Lung (tissue), 12 donors: ENCODE measurements around the gene STIP1. TPM values are rescaled to one million over a fixed set of nuclear protein-coding genes. Genes with fewer than 3 reads are reported as not detected.
A peak's percentile ranks its signal among the peaks of the same experiment; 100 is the strongest.

ENCODE experiments used
- ATAC-seq: fragments of 200-7000 bp; cut with Tn5 transposase; one replicate; pipeline ENCODE4 v1.9.1; 2020; ENCODE audit warnings: moderate number of reproducible peaks; ENCODE audit not compliant: insufficient read depth, low FRiP score
- DNase-seq, 3 donors: peaks; one replicate each; pipeline ENCODE4 v3.0.0-alpha.2; 2013 to 2017
- H3K27ac ChIP-seq, 2 donors: one replicate each; pipeline ENCODE4 v1.5.1; 2013; ENCODE audit warnings: mild to moderate bottlenecking in 2 of 2, moderate library complexity in 2 of 2, control low read depth in 1 of 2, inconsistent platforms in 1 of 2, low read depth in 1 of 2, low read length in 1 of 2
- H3K27me3 ChIP-seq, 3 donors: one replicate each; pipeline ENCODE4 v1.5.1; 2013; ENCODE audit warnings: low read length in 2 of 3; ENCODE audit not compliant: control insufficient read depth in 3 of 3, insufficient read depth in 3 of 3
- H3K36me3 ChIP-seq, 4 donors: one replicate each; pipeline ENCODE4 v1.5.1; 2013; ENCODE audit warnings: low read length in 4 of 4, mild to moderate bottlenecking in 1 of 4, moderate library complexity in 1 of 4; ENCODE audit not compliant: control insufficient read depth in 4 of 4, insufficient read depth in 4 of 4
- H3K4me1 ChIP-seq, 5 donors: one replicate each; pipeline ENCODE4 v1.5.1; 2013; ENCODE audit warnings: low read length in 5 of 5, mild to moderate bottlenecking in 2 of 5, moderate library complexity in 1 of 5; ENCODE audit not compliant: control insufficient read depth in 5 of 5, insufficient read depth in 5 of 5
- H3K4me3 ChIP-seq: one replicate; pipeline ENCODE4 v1.5.1; 2013; ENCODE audit warnings: mild to moderate bottlenecking, control low read depth, moderate library complexity
- H3K9ac ChIP-seq, 2 donors: one replicate each; pipeline ENCODE4 v1.5.1; 2013; ENCODE audit warnings: low read length in 2 of 2, control low read depth in 1 of 2; ENCODE audit not compliant: insufficient read depth in 1 of 2
- H3K9me3 ChIP-seq, 4 donors: one replicate each; pipeline ENCODE4 v1.5.1; 2013; ENCODE audit warnings: low read length in 3 of 4, mild to moderate bottlenecking in 1 of 4, moderate library complexity in 1 of 4; ENCODE audit not compliant: control insufficient read depth in 4 of 4, insufficient read depth in 3 of 4
- CTCF ChIP-seq: IDR thresholded peaks from 2 replicates; pipeline ENCODE4 v1.5.1; 2012; ENCODE audit warnings: mild to moderate bottlenecking; ENCODE audit errors: control extremely low read depth, extremely low read depth
- WGBS, 2 donors: extraction: QIAGEN DNeasy Blood & Tissue Kit; methylation state at CpG; one replicate each; pipeline ENCODE4 v1.1.7; 2013; 5-methylcytosine and 5-hydroxymethylcytosine counted together
- polyA plus RNA-seq, 2 donors: library from polyadenylated mRNA; stranded (reverse); fragments of 200-250 nt; gene quantifications; one replicate each; pipeline ENCODE4 v1.2.1, GENCODE V29; 2013
- total RNA-seq, 2 donors: library from RNA; depleted of rRNA in 1 of 2; stranded (reverse); fragments of >200 nt in 1 of 2; gene quantifications; one replicate each; pipeline ENCODE4 v1.2.1, GENCODE V29; 2014 to 2021
- donor health status: control.
- donor health status: control.
- donor health status: Bipolar disorder and iron deficiency.
- donor health status: healthy.
- donor health status: DM: yes; HTN: yes; CAD: no.

STIP1 gene
- total and polyA plus RNA-seq, 4 donors: 75.9 to 122 (median 94.8) TPM

- no peak for DNase-seq
- H3K4me1 ChIP-seq: peaks cover 0 to 41% (median 6%) of the 10 kb centered on the region in 5 donors
- WGBS, 2 donors: 37 to 46% methylated on average over 13 of the region's 13 CpGs
- TF ChIP-seq CTCF: no peak
- ATAC-seq: no peak
- peak overlapping the region; percentile 8 to 55 for H3K9ac ChIP-seq
- H3K36me3 ChIP-seq: no peaks in the 10 kb centered on the region
- no peaks in the 10 kb centered on the region for H3K27me3 ChIP-seq
- no peaks in the 10 kb centered on the region for H3K9me3 ChIP-seq
- peak overlapping the region; percentile 9 for H3K4me3 ChIP-seq
- peak overlapping the region; percentile 90 to 95 for H3K27ac ChIP-seq
Measured at GRCh38 chr11:64229744-64230170, 43.8 kb downstream of the STIP1 start.

GRCh38 chr11:64230171-64230984 is 44.4 kb downstream of the STIP1 start, which contains the start of gene DNAJC4:
Gene DNAJC4 (plus strand): TSS chr11:64230548. CDS start chr11:64230855, 307 bp downstream.
- no peak for TF ChIP-seq CTCF
- Histone ChIP-seq H3K27me3 (no peaks in the 10 kb centered on the region), H3K9me3 (no peaks in the 10 kb centered on the region), H3K4me1 (peaks cover 0 to 43% (median 9%) of the 10 kb centered on the region in 5 donors), H3K27ac (peak within 1 kb of the TSS; percentile 90 to 95), H3K36me3 (no peaks in the 10 kb centered on the region), H3K4me3 (peak within 1 kb of the TSS; percentile 37), H3K9ac (peak within 1 kb of the TSS; percentile 55 to 78)
- WGBS, 2 donors: 0 to 1% methylated on average over 62 of the region's 62 CpGs
- DNase-seq: peak; percentile 94 to 96 (median 95)
- ATAC-seq: peak; percentile 51

GRCh38 chr11:64230985-64231365 is 45.0 kb downstream of the STIP1 start:
- ATAC-seq (no peak), DNase-seq (peak in 1 of 3 donors; percentile 28)
- Histone ChIP-seq H3K9ac (peak overlapping the region; percentile 55 to 69), H3K27me3 (no peaks in the 10 kb centered on the region), H3K4me3 (peak overlapping the region; percentile 37), H3K27ac (peak overlapping the region; percentile 90 to 95), H3K36me3 (no peaks in the 10 kb centered on the region), H3K9me3 (no peaks in the 10 kb centered on the region), H3K4me1 (peaks cover 0 to 43% (median 9%) of the 10 kb centered on the region in 5 donors)
- 5 to 8% methylated on average over 8 of the region's 8 CpGs for WGBS, 2 donors
- no peak for TF ChIP-seq CTCF
